ENCODE measurements around the gene ASAP3.

The ASAP3 gene

DNA sequence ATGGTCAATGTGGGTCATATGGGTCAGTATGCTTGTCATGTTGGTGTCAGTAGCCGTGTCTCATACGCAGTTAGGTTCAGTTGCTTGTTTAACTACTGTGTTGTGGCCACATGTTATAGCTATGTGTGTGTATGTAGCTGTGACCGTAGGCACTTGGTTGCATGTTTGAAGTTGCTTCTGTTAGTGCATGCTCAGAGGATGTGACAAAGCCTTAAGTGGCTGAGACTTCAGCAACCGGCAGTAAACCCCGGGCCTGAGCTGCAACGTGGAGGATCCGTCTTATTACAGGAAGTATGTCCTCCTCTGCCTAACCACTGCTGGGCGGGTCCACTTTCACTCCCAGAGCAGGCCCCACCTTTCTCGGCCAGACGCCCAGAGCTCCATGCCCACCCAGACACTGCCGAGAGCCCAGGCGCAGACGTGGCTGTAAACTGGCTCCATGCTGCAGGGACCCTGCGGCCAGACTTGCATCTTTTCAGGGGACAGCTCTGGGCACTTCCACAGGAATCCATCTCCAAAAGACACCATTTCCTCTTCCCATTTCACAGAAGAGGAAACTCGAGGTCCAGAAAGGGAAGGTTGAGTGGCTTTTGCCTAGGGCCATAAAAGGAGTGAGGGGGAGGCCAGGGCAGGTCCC is 61.6 kb downstream of the ASAP3 start:
- Histone ChIP-seq H3K36me3 (no peaks in the 10 kb centered on the region), H3K27me3 (peaks cover 41 to 57% (median 54%) of the 10 kb centered on the region in 11 experiments), H3K4me2 (peak overlapping the region; percentile 1 to 86 (median 44); a peak in 16 of 22 replicates), H3K9me3 (replicated peaks in 1 of 11) (no peaks in the 10 kb centered on the region), H3K27ac (no peak overlapping the region), H3K4me1 (peaks cover 21 to 40% (median 29%) of the 10 kb centered on the region in 10 experiments), H3K9ac (no peak overlapping the region), H3K4me3 (no peak overlapping the region; a peak in 1 of 20 replicates), H4K20me1 (peaks cover 0 to 21% (median 0%) of the 10 kb centered on the region in 11 experiments; a peak in 9 of 22 replicates)
- no peak for TF ChIP-seq Cebpa-rat (IDR thresholded peaks at IDR 0.05)

DNA sequence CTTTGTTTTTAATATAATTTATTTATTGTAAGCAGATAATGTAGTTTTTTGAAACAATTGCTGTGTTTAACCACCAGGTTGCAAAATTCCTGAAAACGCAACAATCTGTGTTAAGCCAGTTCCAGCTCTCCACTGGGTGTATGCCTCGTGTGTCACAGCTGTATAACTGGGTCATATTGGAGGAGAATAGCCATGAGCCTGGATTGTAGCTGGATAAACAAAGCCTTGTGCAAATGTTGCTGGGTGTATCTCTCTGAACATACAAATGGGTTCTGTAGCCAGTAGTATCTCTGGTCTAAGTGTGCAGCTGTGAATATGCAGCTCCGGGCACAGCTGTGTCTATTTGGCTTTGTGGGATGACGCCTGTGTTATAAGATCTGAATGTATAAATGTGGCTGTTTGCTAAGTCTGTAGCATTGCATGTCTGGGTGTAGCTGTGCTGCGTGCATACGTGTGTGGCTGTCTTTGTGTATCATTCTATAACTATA is 62.2 kb downstream of the ASAP3 start:
- Histone ChIP-seq H3K27ac (no peak overlapping the region), H4K20me1 (peaks cover 0 to 19% (median 0%) of the 10 kb centered on the region in 11 experiments; a peak in 9 of 22 replicates), H3K4me3 (no peak overlapping the region), H3K36me3 (no peaks in the 10 kb centered on the region), H3K4me2 (peak overlapping the region in 8 of 11 experiments; percentile 3 to 86 (median 65); a peak in 11 of 22 replicates), H3K27me3 (peaks cover 35 to 53% (median 51%) of the 10 kb centered on the region in 11 experiments), H3K9ac (no peak overlapping the region), H3K9me3 (replicated peaks in 1 of 11) (no peaks in the 10 kb centered on the region), H3K4me1 (peaks cover 21 to 35% (median 28%) of the 10 kb centered on the region in 10 experiments)
- no peak for TF ChIP-seq Cebpa-rat (IDR thresholded peaks at IDR 0.05)

DNA sequence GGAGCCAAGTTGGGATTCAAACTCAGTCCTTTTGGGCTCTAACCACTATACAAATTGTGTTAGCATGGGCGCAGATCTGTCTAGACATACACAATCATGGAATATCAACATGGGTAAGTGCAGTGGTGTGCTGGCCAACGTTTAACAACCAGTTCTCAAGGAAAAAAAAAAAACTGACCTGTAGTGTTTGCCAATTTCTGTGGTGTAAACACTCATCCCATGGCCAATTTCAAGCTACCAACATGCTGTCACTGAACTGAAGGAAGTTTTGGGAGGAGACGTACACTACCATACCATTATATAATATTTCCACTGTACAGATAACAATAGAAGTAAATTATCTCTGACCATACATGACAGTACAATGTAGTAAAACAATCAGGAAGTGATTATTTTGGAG is 62.6 kb downstream of the ASAP3 start:
- no peaks in the 10 kb centered on the region for H3K36me3 ChIP-seq
- no peak overlapping the region for H3K27ac ChIP-seq
- no peak for TF ChIP-seq Cebpa-rat (IDR thresholded peaks at IDR 0.05)
- H3K4me2 ChIP-seq = no peak overlapping the region
- H3K4me3 ChIP-seq = no peak overlapping the region
- peaks cover 21 to 33% (median 28%) of the 10 kb centered on the region in 10 experiments for H3K4me1 ChIP-seq
- H3K27me3 ChIP-seq = peaks cover 31 to 48% (median 46%) of the 10 kb centered on the region in 11 experiments
- H3K9me3 ChIP-seq (replicated peaks in 1 of 11) = no peaks in the 10 kb centered on the region
- no peak overlapping the region for H3K9ac ChIP-seq
- peaks cover 0 to 14% (median 0%) of the 10 kb centered on the region in 11 experiments; a peak in 9 of 22 replicates for H4K20me1 ChIP-seq

DNA sequence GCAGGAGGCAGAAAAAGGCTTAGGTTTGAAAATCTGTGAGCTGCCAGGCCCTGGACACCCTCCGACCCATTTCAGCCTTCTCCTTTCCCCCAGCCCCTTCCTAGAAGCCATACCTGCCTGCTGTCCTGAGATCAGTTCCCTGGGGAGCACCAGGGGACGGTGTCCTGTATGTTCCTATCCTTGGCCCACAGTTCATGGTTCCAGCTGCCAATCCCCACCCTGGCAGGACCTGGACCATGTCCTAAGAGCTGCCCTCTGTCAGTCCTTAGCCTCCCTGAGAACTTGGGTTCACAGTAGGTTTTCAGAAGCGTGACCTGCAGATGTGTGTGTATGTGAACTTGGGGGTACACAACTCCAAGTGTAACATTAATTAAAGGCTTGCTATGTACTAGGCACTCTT is 63.2 kb downstream of the ASAP3 start:
- Histone ChIP-seq H3K9ac (no peak overlapping the region), H3K27me3 (peaks cover 25 to 42% (median 41%) of the 10 kb centered on the region in 11 experiments), H3K4me1 (peaks cover 21 to 33% (median 28%) of the 10 kb centered on the region in 10 experiments)

DNA sequence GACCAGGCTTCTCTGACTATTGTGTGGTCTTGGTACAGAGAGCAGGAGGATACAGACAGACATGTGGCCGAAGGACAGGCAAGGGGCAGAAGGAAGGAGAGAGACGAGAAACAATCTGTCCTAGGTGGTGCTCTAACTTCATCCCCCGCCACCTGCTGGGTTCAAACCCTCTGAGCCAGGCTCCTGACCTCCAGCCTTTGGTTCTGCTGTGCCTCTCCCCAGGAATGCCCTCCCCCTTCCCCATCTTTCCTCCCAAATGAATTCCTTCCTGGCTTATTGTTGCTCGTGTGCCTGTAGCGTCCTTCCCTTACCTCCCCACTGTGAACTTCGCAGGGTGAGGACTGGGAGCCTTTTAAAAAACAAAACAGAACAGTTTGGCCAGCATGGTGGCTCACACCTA is 64.8 kb downstream of the ASAP3 start:
- peaks cover 9 to 27% (median 25%) of the 10 kb centered on the region in 11 experiments for H3K27me3 ChIP-seq
- H3K4me3 ChIP-seq = no peak overlapping the region
- no peak overlapping the region for H3K9ac ChIP-seq
- H3K27ac ChIP-seq = no peak overlapping the region
- H3K4me1 ChIP-seq = peaks cover 7 to 21% (median 17%) of the 10 kb centered on the region in 10 experiments; a peak in 19 of 20 replicates
- TF ChIP-seq Cebpa-rat (IDR thresholded peaks at IDR 0.05) = no peak
- H3K9me3 ChIP-seq (replicated peaks in 1 of 11) = no peaks in the 10 kb centered on the region
- no peak overlapping the region for H3K4me2 ChIP-seq
- H3K36me3 ChIP-seq = no peaks in the 10 kb centered on the region
- peaks cover 0 to 6% (median 0%) of the 10 kb centered on the region in 11 experiments; a peak in 8 of 22 replicates for H4K20me1 ChIP-seq

More for the DNA sequence above, 63.2 kb downstream of the ASAP3 start:
- TF ChIP-seq Cebpa-rat (IDR thresholded peaks at IDR 0.05) = no peak
- Histone ChIP-seq H3K4me2 (no peak overlapping the region), H3K9me3 (replicated peaks in 1 of 11) (no peaks in the 10 kb centered on the region), H4K20me1 (peaks cover 0 to 12% (median 0%) of the 10 kb centered on the region in 11 experiments; a peak in 9 of 22 replicates), H3K36me3 (no peaks in the 10 kb centered on the region), H3K4me3 (no peak overlapping the region), H3K27ac (no peak overlapping the region)

DNA sequence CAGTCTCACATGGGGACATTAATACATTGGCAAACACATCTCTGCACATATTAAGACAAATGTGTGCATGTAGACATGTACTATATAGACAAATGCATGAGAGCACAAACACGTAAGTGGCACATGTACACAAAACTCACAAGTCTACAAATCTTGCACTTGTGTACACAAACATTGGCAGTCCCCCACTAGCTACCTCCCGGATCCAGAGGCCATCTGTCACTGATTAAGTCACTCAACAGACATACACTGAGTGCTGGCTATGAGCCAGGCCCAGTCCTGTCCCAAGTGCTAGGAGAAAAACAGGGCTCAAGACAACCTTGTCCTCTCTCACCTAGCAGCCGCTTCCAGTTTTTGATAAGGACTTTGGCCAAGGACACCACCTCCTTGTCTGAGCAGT is 66.4 kb downstream of the ASAP3 start:
- no peaks in the 10 kb centered on the region; a peak in 1 of 22 replicates for H4K20me1 ChIP-seq
- no peak overlapping the region for H3K4me3 ChIP-seq
- peaks cover 0 to 10% (median 9%) of the 10 kb centered on the region in 11 experiments; a peak in 19 of 22 replicates for H3K27me3 ChIP-seq
- H3K4me1 ChIP-seq = peaks cover 2 to 10% (median 8%) of the 10 kb centered on the region in 10 experiments; a peak in 17 of 20 replicates
- H3K9ac ChIP-seq = no peak overlapping the region
- no peaks in the 10 kb centered on the region for H3K36me3 ChIP-seq
- H3K9me3 ChIP-seq (replicated peaks in 1 of 11) = no peaks in the 10 kb centered on the region
- H3K27ac ChIP-seq = no peak overlapping the region
- no peak for TF ChIP-seq Cebpa-rat (IDR thresholded peaks at IDR 0.05)
- H3K4me2 ChIP-seq = no peak overlapping the region

DNA sequence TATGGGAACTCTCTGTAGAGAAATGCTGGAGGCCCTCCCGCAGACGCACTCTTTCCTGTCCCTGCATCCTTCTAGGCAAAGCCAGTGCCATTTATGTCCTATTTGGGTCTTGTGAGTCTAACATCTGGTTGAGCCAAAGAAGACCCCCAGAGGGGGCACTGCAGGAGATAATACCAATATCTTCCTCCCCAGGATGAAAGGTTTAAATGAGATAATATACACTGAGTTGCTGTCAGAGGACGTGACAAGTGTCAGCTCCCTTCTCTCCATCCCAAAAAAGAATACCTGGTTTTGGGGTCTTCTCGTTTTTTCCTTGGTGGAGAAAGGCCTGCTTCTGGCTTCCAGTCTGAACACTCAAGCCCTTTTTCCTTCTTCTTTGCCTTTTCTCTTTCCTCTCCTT is 67.0 kb downstream of the ASAP3 start:
- Histone ChIP-seq H3K4me1 (peaks cover 0 to 4% (median 2%) of the 10 kb centered on the region in 10 experiments; a peak in 10 of 20 replicates), H3K27ac (no peak overlapping the region), H4K20me1 (no peaks in the 10 kb centered on the region), H3K9me3 (replicated peaks in 1 of 11) (no peaks in the 10 kb centered on the region), H3K36me3 (no peaks in the 10 kb centered on the region), H3K4me2 (no peak overlapping the region), H3K9ac (no peak overlapping the region), H3K27me3 (peaks cover 0 to 4% (median 3%) of the 10 kb centered on the region in 11 experiments; a peak in 9 of 22 replicates), H3K4me3 (no peak overlapping the region)
- TF ChIP-seq Cebpa-rat (IDR thresholded peaks at IDR 0.05) = no peak

DNA sequence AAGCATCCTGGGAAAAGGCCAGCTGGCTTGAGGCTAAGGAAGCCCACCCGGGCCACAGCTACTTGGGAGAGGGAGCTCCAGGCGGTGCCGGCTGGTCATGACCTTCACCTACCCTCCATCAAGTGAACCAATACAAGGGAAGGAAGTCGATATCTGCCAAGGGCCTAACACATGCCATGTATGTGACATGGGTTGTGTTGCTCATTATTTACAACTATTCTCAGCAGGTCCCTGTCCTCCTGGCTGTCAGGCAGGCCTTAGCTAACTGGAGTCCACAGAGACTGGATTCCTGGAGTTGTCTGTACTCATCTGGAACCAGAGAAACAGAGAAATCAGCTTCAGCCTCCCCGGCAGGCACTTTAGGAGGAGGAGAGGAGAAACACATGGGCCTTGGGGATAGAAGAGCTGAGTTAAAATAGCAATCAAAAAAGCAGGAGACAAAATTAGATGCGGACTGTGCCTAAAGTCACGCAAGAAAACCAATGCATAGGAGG is 75.1 kb downstream of the ASAP3 start:
- Histone ChIP-seq H3K4me3 (no peak overlapping the region), H3K9me3 (replicated peaks in 1 of 11) (no peaks in the 10 kb centered on the region), H3K27me3 (no peaks in the 10 kb centered on the region), H3K9ac (no peak overlapping the region), H3K4me1 (peaks cover 6 to 10% (median 8%) of the 10 kb centered on the region in 10 experiments; a peak in 18 of 20 replicates), H3K27ac (no peak overlapping the region), H3K4me2 (no peak overlapping the region), H4K20me1 (no peaks in the 10 kb centered on the region), H3K36me3 (no peaks in the 10 kb centered on the region)
- no peak for TF ChIP-seq Cebpa-rat (IDR thresholded peaks at IDR 0.05)

DNA sequence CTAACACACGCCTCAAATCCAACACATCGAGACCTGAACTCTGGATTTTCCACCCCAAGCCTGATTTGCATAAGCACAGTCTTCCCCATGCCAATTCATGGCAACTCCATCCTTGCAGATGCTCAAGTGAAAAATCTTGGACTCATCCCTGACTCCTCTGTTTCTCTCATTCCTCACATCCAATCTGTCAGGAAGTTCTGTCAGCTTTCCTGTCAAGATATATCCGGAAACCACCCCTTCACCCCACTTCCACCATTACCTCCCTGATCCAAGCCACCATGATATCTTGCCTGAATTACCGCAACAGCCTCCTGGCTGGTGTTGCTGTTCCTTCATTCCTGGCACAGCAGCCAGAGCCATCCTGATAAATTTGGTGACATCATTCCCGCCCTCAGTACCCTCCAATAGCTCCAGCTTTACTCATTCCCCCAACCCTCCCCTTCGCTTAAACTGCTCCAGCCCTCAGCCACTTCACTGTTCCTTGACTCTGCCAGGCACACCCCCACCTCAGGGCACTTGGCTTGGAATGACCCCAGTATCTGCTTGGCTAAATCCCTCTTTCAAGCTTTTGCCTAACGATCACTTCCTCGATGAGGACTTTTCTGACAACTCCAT is 76.9 kb downstream of the ASAP3 start:
- no peaks in the 10 kb centered on the region for H3K9me3 ChIP-seq (replicated peaks in 1 of 11)
- H3K36me3 ChIP-seq = no peaks in the 10 kb centered on the region
- no peak for TF ChIP-seq Cebpa-rat (IDR thresholded peaks at IDR 0.05)
- H3K4me3 ChIP-seq = no peak overlapping the region
- H3K27ac ChIP-seq = no peak overlapping the region
- H3K4me2 ChIP-seq = no peak overlapping the region
- no peaks in the 10 kb centered on the region for H4K20me1 ChIP-seq
- H3K9ac ChIP-seq = no peak overlapping the region
- no peaks in the 10 kb centered on the region for H3K27me3 ChIP-seq
- peaks cover 21 to 27% (median 25%) of the 10 kb centered on the region in 10 experiments for H3K4me1 ChIP-seq

All from BLaER1 treated with 17β-estradiol and CSF1 and Interleukin-3, amounts not matched to agents 10 nM and 100 nM (cell line).